ENCODE data around the gene SHB.

Gene SHB

GRCh38 chr9:38110476-38110875, 41.4 kb upstream of the SHB start:
- no peak overlapping the region for H3K27ac ChIP-seq
- DNase-seq, result no peak
- no peaks in the 10 kb centered on the region for H3K36me3 ChIP-seq
- H3K9me3 ChIP-seq, result no peaks in the 10 kb centered on the region
- no peak for TF ChIP-seq CTCF (IDR thresholded peaks at IDR 0.05)
- no peaks in the 10 kb centered on the region for H3K4me1 ChIP-seq
- intact Hi-C loops (cut with DNase I; ENCODE audit: low total_unique reads), result no loop called here
- H3K27me3 ChIP-seq, result no peaks in the 10 kb centered on the region
- no peak overlapping the region for H3K4me3 ChIP-seq

- no peak overlapping the region for H3K27ac ChIP-seq
- no peak for DNase-seq
- H3K36me3 ChIP-seq, result no peaks in the 10 kb centered on the region
- TF ChIP-seq CTCF (IDR thresholded peaks at IDR 0.05), result no peak
- no peaks in the 10 kb centered on the region for H3K27me3 ChIP-seq
- no peaks in the 10 kb centered on the region for H3K9me3 ChIP-seq
- no peaks in the 10 kb centered on the region for H3K4me1 ChIP-seq
- no peak overlapping the region for H3K4me3 ChIP-seq
- intact Hi-C loops (cut with DNase I; ENCODE audit: low total_unique reads), result no loop called here
Observed at GRCh38 chr9:38109601-38110000, 40.6 kb upstream of the SHB start.

GRCh38 chr9:38108326-38108725, 39.3 kb upstream of the SHB start:
- H3K4me1 ChIP-seq, result no peaks in the 10 kb centered on the region
- H3K36me3 ChIP-seq, result no peaks in the 10 kb centered on the region
- peaks cover 0 to 2% of the 10 kb centered on the region in 2 donors for H3K27me3 ChIP-seq
- H3K9me3 ChIP-seq, result no peaks in the 10 kb centered on the region
- H3K27ac ChIP-seq, result no peak overlapping the region
- no peak overlapping the region for H3K4me3 ChIP-seq
- no peak for TF ChIP-seq CTCF (IDR thresholded peaks at IDR 0.05)
- intact Hi-C loops (cut with DNase I; ENCODE audit: low total_unique reads), result no loop called here
- DNase-seq, result no peak

GRCh38 chr9:38107811-38108304, 38.8 kb upstream of the SHB start:
- intact Hi-C loops (cut with DNase I; ENCODE audit: low total_unique reads), result no loop called here
- no peak overlapping the region for H3K4me3 ChIP-seq
- no peak for TF ChIP-seq CTCF (IDR thresholded peaks at IDR 0.05)
- no peaks in the 10 kb centered on the region for H3K4me1 ChIP-seq
- H3K9me3 ChIP-seq, result no peaks in the 10 kb centered on the region
- H3K27me3 ChIP-seq, result peaks cover 0 to 2% of the 10 kb centered on the region in 2 donors
- DNase-seq, result no peak
- no peak overlapping the region for H3K27ac ChIP-seq
- no peaks in the 10 kb centered on the region for H3K36me3 ChIP-seq

- Histone ChIP-seq H3K4me1 (no peaks in the 10 kb centered on the region), H3K36me3 (no peaks in the 10 kb centered on the region), H3K27me3 (peaks cover 0 to 2% of the 10 kb centered on the region in 2 donors), H3K4me3 (no peak overlapping the region), H3K27ac (no peak overlapping the region), H3K9me3 (no peaks in the 10 kb centered on the region)
- TF ChIP-seq CTCF (IDR thresholded peaks at IDR 0.05), result no peak
- DNase-seq, result no peak
- intact Hi-C loops (cut with DNase I; ENCODE audit: low total_unique reads), result no loop called here
Observed at GRCh38 chr9:38107405-38107804, 38.4 kb upstream of the SHB start.

GRCh38 chr9:38106488-38106887, 37.5 kb upstream of the SHB start:
- H3K4me3 ChIP-seq, result no peak overlapping the region
- no peaks in the 10 kb centered on the region for H3K9me3 ChIP-seq
- peaks cover 0 to 2% of the 10 kb centered on the region in 2 donors for H3K27me3 ChIP-seq
- H3K36me3 ChIP-seq, result no peaks in the 10 kb centered on the region
- H3K27ac ChIP-seq, result no peak overlapping the region
- no peak for DNase-seq
- intact Hi-C loops (cut with DNase I; ENCODE audit: low total_unique reads), result no loop called here
- H3K4me1 ChIP-seq, result no peaks in the 10 kb centered on the region
- TF ChIP-seq CTCF (IDR thresholded peaks at IDR 0.05), result no peak
